HG03439 (cell line): ENCODE results near the gene CASZ1.
A peak's percentile ranks its signal among the peaks of the same experiment; 100 is the strongest.

Source experiments
- ATAC-seq: cut with Tn5 transposase; IDR thresholded peaks from one replicate; pipeline ENCODE4 v1.9.1; 2021; ENCODE audit warnings: mild to moderate bottlenecking, moderate library complexity; ENCODE audit not compliant: unreplicated experiment

Gene CASZ1

GRCh38 chr1:10733474-10734366, 62.7 kb downstream of the CASZ1 start:
- peak; percentile 73 for ATAC-seq

- ATAC-seq, result no peak
Observed at GRCh38 chr1:10730985-10731384, 65.5 kb downstream of the CASZ1 start.

- no peak for ATAC-seq
Observed at GRCh38 chr1:10728595-10729410, 67.6 kb downstream of the CASZ1 start.

GRCh38 chr1:10727751-10728232, 68.7 kb downstream of the CASZ1 start:
- no peak for ATAC-seq

DNA sequence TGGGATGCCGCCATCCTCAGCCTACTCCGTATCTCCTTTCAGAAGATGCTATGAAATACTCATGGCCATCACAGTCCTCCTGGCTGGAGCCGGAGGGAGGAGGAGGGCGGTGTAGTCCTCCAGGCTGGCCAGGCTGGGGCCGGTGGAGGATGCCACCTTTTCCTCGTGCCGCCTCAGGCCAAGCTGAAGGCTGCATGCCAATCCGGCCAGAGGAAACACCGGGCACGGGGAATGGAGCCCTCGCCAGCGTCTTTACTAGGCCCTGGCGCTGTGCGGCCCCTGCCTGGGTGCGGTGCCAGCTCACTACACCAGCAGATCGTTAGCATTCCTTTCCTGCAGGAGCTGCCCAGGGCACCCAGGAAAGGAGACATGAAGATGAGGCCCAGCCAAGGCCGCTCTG, 70.1 kb downstream of the CASZ1 start:
- no peak for ATAC-seq

DNA sequence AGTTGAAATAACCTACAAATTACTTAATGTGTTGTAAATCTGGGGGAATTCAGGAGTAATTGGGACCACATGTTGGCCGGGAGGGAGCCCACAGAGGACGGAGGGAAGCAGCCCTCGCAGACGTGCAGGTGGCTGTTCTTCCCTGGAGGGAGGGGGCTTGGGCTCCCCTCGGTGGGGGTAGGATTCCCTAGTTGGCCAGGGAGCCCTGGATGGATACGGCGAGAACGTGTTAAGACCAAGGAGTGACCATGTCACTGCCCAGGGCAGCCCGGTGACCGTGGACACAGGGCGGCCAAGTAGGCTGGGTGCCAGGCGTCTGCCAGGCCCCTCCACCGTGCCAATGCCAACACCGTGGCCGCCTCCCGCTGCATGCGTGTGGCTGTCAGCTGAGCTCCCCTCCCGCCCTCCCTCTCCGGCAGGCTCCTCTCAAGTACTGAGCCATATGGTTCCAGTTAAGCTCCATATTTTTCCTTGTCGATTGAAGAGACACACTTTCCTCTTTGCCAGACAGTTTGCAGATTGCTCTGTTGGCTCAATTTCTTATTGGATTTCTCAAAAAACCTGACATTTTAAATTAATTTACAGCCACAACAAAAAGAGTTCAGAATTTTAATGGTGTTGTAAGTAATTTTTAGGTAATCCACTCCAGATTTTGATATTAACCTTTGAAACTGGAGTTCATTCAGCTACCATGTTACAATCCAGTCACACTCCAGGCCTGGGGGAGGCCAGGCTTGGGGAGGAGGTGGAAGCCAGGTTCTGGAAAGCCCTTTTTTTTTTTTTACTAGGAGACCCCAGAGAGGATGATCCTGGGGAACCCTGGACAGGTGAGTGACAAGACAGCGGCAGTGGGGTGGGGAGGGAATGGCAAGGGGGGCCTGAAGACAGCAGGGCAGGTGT, 71.2 kb downstream of the CASZ1 start:
- no peak for ATAC-seq

DNA sequence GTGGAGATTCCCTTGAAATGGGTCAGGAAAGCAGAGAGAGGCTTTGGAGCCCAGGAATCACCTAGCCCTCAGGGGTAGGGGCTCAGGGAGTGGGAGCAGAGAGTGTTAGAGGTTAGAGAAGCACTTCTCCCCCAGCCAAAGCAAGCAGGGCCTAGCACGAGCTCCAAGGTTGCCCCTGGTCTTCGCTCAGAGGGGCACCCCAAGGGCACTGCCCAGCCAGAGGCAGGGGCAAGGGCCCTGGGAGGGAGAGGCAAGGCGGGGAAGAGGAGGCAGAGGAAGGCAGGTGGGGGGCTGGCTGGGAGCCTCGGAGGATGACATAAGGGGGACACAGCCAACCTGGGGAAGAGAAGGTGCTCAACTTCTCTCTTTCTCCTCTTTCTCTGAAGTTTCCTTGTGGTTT, 71.9 kb downstream of the CASZ1 start:
- no peak for ATAC-seq

- no peak for ATAC-seq
Observed at GRCh38 chr1:10724052-10724494, 72.4 kb downstream of the CASZ1 start.

DNA sequence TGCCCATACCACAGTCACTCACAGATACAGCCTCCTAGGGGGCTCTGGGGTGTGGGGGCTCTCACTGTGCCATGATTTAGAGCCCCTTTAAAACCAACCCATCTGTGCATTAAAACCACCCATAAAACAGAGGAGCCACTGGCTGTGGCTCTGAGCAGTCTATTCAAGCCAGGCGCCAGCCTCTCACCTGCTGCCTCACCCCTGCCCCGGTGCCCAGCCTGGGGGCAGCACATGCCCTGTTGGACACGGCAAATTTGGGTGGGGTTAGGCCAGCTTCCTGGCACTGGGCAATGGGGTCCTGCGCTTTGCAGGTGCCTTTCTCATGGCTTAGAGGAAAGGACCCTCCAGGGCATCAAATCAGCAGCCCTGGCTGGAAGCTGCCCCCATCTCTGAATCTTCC, 73.1 kb downstream of the CASZ1 start:
- no peak for ATAC-seq

DNA sequence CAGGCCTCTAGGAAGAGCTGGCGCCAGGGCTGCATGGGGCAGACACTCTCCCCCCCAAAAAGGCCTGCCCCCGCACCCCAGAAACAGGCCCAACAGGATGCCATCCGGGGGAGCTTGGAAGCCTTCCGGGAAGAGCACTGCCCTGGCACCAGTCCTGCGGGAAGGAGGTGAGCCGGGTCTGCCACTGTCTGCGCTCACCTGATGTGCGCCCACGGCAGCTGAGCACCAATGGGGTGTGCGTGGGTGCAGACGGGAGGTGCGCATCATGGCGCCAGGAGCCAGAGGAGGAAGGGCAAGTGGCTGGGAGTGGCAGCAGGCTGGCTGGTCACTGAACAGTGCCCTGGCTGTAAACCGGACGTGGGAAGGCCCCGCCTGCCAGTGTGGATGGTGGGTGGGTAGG, 73.6 kb downstream of the CASZ1 start:
- ATAC-seq, result no peak

DNA sequence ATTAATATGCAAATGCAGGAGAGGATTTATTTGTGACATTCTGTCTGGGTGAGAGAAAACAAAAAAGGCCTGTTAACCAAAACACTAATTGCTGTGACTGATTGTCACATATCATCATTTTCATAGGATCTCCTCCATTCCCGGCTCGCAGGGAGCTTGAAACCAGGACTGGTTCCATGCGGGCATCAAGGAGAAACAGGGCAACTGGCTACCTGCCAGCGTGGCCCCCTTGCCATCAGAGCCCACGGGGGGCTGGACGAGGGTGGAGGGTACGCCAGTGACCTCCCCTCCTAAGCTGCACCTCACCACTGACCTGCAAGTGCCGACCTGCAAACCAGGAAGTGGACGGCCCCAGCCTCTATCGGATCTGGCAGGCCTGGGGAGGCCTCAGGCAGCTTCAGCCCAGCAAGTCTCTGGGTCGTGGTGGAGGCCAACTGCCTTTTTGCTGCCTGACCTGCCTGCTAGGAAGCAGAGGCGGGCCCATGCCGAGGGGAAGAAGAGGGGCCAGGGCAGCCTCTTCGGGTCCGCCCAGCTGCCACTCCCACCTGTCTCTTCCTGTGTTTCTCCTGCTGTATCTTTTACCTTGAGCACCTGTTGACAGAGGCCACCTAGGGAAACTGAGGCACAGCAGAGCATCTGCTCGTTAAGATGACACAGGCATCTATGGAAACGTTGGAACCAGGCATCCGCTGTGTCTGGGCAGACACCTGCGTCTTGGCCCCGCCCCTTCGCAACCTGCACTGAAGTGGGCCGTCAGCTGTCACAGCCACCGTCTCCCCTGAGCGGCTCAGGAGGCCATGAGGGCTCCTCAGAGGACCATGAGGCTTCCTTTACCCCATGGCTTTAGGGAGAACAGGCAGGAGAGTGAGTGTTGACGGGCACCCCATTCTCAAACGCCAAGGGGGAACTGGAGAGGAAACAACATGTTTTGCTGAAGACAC, 74.8 kb downstream of the CASZ1 start:
- ATAC-seq, result no peak

DNA sequence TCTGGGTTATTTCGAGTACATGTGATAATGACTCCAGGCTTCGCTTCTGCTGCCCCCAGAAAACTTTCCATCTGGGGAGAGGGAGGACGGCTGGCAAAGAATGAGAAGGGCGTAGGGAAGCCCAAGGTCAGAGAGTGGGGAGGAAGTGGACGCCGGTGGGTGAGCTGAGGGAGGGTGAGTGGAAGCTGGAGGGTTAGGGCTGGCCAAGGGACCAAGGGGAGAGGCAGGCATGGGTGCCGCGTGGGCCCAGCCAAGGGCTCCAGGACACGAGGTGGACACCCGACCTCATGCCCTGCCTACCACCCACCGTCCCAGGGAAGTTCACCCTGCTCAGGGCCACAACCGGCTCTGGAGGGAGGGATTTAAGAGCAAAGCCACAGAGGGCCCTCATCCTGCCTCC, 75.8 kb downstream of the CASZ1 start:
- ATAC-seq, result no peak

DNA sequence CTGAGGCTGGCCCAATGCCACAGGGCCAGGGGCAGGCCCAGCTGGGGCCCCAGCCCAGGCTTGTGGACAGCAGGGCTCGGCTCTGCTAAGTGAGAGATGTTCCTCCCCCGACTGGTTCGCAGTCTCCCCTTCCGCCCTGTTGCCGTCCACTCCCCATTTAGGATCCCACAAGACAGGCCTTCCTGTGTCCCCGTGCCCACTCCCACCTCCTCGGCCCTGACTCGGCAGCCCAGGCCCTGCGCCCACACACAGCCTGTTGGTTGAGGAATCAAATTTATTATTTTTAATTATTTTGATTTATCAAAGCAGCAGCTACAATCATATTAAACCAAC, 78.4 kb downstream of the CASZ1 start:
- no peak for ATAC-seq

GRCh38 chr1:10717296-10718082, 79.0 kb downstream of the CASZ1 start:
- no peak for ATAC-seq

DNA sequence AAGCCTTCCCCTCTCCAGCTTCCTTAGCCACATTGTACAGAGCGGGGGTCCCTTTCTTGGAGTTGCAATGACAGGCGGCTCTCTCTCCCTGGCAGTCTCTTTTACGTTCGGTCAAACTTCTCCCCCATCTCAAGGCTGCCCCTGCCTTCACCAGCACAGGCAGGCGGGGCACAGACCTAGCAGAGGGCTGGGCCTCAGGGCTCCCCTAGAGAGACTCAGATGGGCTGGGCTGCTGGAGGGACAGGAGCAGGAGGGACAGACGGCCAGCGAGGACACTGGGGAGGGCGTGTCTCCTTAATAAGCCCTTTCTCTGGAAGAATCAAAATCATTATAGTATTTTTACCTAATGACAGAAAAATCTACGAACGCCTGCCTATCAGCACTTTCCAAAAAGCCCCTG, 79.6 kb downstream of the CASZ1 start:
- ATAC-seq, result no peak

- ATAC-seq, result no peak
Observed at GRCh38 chr1:10714337-10715114, 81.9 kb downstream of the CASZ1 start.

GRCh38 chr1:10713614-10714013, 82.8 kb downstream of the CASZ1 start:
- no peak for ATAC-seq
